Measurements from ENCODE around the gene PSMB7.
A peak's percentile ranks its signal among the peaks of the same experiment; 100 is the strongest.

The PSMB7 gene

GRCh38 chr9:124359855-124360678, 55.2 kb downstream of the PSMB7 start:
- H3K36me3 Mint-ChIP-seq (ENCODE audit: low read depth), result peaks cover 35% of the 10 kb centered on the region
- H3K27me3 Mint-ChIP-seq (ENCODE audit: low read depth, poor library complexity), result no peaks in the 10 kb centered on the region
- peaks cover 18% of the 10 kb centered on the region for H3K4me1 Mint-ChIP-seq
- H3K4me3 Mint-ChIP-seq, result no peak overlapping the region
- H3K27ac Mint-ChIP-seq, result peak overlapping the region; percentile 6
- no peak for DNase-seq
- no peaks in the 10 kb centered on the region for H3K9me3 Mint-ChIP-seq
- no peak for TF ChIP-seq CTCF (IDR thresholded peaks at IDR 0.05)

- Mint-ChIP-seq H3K36me3 (ENCODE audit: low read depth) (peaks cover 34% of the 10 kb centered on the region), H3K27me3 (ENCODE audit: low read depth, poor library complexity) (no peaks in the 10 kb centered on the region)
- DNase-seq, result no peak
Measured at GRCh38 chr9:124359426-124359825, 55.8 kb downstream of the PSMB7 start.

GRCh38 chr9:124358631-124359030, 56.6 kb downstream of the PSMB7 start:
- H3K27ac Mint-ChIP-seq, result peak overlapping the region; percentile 58
- peaks cover 35% of the 10 kb centered on the region for H3K36me3 Mint-ChIP-seq (ENCODE audit: low read depth)
- H3K4me3 Mint-ChIP-seq, result no peak overlapping the region
- H3K4me1 Mint-ChIP-seq, result peaks cover 23% of the 10 kb centered on the region
- DNase-seq, result no peak
- TF ChIP-seq CTCF (IDR thresholded peaks at IDR 0.05), result no peak
- no peaks in the 10 kb centered on the region for H3K9me3 Mint-ChIP-seq
- no peaks in the 10 kb centered on the region for H3K27me3 Mint-ChIP-seq (ENCODE audit: low read depth, poor library complexity)

More at GRCh38 chr9:124359426-124359825, 55.8 kb downstream of the PSMB7 start:
- H3K4me3 Mint-ChIP-seq, result no peak overlapping the region
- TF ChIP-seq CTCF (IDR thresholded peaks at IDR 0.05), result no peak
- H3K27ac Mint-ChIP-seq, result peak overlapping the region; percentile 6
- H3K4me1 Mint-ChIP-seq, result peaks cover 18% of the 10 kb centered on the region
- no peaks in the 10 kb centered on the region for H3K9me3 Mint-ChIP-seq

GRCh38 chr9:124357721-124358361, 57.4 kb downstream of the PSMB7 start:
- TF ChIP-seq CTCF (IDR thresholded peaks at IDR 0.05), result no peak
- Mint-ChIP-seq H3K27me3 (ENCODE audit: low read depth, poor library complexity) (no peaks in the 10 kb centered on the region), H3K4me1 (peaks cover 23% of the 10 kb centered on the region)

GRCh38 chr9:124356745-124357390, 58.4 kb downstream of the PSMB7 start:
- H3K36me3 Mint-ChIP-seq (ENCODE audit: low read depth), result peaks cover 40% of the 10 kb centered on the region
- no peaks in the 10 kb centered on the region for H3K27me3 Mint-ChIP-seq (ENCODE audit: low read depth, poor library complexity)
- H3K27ac Mint-ChIP-seq, result no peak overlapping the region
- no peak for DNase-seq
- no peak for TF ChIP-seq CTCF (IDR thresholded peaks at IDR 0.05)
- H3K4me3 Mint-ChIP-seq, result no peak overlapping the region
- H3K9me3 Mint-ChIP-seq, result no peaks in the 10 kb centered on the region
- peaks cover 23% of the 10 kb centered on the region for H3K4me1 Mint-ChIP-seq

More at GRCh38 chr9:124357721-124358361, 57.4 kb downstream of the PSMB7 start:
- H3K4me3 Mint-ChIP-seq, result no peak overlapping the region
- no peak overlapping the region for H3K27ac Mint-ChIP-seq
- H3K9me3 Mint-ChIP-seq, result no peaks in the 10 kb centered on the region
- peaks cover 32% of the 10 kb centered on the region for H3K36me3 Mint-ChIP-seq (ENCODE audit: low read depth)
- DNase-seq, result no peak

All from nephron progenitor cell (in vitro differentiated cells).